ENCODE data around the gene NR4A3.

DNA sequence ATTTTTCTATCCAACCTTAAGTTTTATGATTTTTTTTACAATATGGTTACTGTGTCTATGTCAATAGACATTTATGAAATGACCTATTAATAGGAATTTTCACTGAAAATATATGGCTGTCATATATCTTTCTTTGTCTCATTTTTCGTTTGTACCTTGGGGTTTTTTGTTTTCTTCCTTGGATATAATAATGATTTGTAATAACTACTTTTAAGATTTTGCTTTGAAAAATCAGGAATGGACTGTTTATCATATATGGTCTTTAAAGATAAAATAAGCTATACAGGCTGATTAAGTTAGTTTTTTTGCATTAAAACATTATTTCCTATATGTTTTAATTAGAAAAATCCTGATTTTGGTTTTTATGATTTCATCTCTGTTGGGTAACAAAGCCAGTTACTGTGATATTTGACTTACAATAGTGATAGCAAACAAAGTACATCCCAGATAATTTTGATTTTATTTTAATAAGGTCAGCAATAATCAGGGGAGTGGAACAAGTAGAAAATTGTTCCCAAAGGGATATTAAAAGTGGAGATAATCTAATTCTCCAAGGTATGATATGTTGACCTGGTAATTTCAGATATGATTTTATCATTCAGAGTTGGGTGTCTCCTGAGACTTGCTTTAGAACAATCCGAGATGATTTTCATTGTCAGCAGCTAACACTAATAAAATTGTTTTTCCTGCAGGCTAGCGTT, 10.3 kb downstream of the NR4A3 start:
- TF ChIP-seq, protein P1, sequence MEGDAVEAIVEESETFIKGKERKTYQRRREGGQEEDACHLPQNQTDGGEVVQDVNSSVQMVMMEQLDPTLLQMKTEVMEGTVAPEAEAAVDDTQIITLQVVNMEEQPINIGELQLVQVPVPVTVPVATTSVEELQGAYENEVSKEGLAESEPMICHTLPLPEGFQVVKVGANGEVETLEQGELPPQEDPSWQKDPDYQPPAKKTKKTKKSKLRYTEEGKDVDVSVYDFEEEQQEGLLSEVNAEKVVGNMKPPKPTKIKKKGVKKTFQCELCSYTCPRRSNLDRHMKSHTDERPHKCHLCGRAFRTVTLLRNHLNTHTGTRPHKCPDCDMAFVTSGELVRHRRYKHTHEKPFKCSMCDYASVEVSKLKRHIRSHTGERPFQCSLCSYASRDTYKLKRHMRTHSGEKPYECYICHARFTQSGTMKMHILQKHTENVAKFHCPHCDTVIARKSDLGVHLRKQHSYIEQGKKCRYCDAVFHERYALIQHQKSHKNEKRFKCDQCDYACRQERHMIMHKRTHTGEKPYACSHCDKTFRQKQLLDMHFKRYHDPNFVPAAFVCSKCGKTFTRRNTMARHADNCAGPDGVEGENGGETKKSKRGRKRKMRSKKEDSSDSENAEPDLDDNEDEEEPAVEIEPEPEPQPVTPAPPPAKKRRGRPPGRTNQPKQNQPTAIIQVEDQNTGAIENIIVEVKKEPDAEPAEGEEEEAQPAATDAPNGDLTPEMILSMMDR (conservative IDR thresholded peaks at IDR 0.05 in 1 of 2, IDR thresholded peaks at IDR 0.05 in 1 of 2; ENCODE audit: low read depth in 1 of 2, low read length in 2 of 2), result no peak
- no peak for TF ChIP-seq EZH2 (IDR thresholded peaks at IDR 0.05; ENCODE audit: low read length, missing control alignments)

Data from fibroblast of lung (primary cell).